Progenitor cell of endocrine pancreas (in vitro differentiated cells): ENCODE measurements around the gene FBXW5. TPM values are rescaled to one million over a fixed set of nuclear protein-coding genes. Genes with fewer than 3 reads are reported as not detected.

Source experiments
- DNase-seq: peaks from one replicate; pipeline ENCODE4 v3.0.0; 2021; ENCODE audit warnings: low spot score; ENCODE audit not compliant: unreplicated experiment
- H3K27ac Mint-ChIP-seq: 2 replicates; pipeline ENCODE4 v1.8.0; 2021; ENCODE audit warnings: mild to moderate bottlenecking, moderate library complexity, mixed read lengths
- H3K27me3 Mint-ChIP-seq: 2 replicates; pipeline ENCODE4 v1.8.0; 2021; ENCODE audit warnings: mixed read lengths
- H3K36me3 Mint-ChIP-seq: 2 replicates; pipeline ENCODE4 v1.8.0; 2022; ENCODE audit warnings: mixed read lengths; ENCODE audit not compliant: insufficient read depth
- H3K4me1 Mint-ChIP-seq: 2 replicates; pipeline ENCODE4 v1.8.0; 2021; ENCODE audit warnings: low read depth, mixed read lengths
- H3K4me3 Mint-ChIP-seq: 2 replicates; pipeline ENCODE4 v1.8.0; 2021; ENCODE audit warnings: low read depth, mild to moderate bottlenecking, moderate library complexity, mixed read lengths
- H3K9me3 Mint-ChIP-seq: 2 replicates; pipeline ENCODE4 v1.8.0; 2021; ENCODE audit warnings: low read depth, mixed read lengths
- total RNA-seq: library from RNA; stranded (reverse); gene quantifications from 2 replicates; pipeline ENCODE4 v1.2.1, GENCODE V29; 2021
- TF ChIP-seq, protein P1 (sequence below): fragments of 200-600 bp; sonication (generic); IDR thresholded peaks from one replicate; pipeline ENCODE4 v1.5.0; 2021; ENCODE audit warnings: antibody characterized with exemption, mild to moderate bottlenecking; ENCODE audit not compliant: unreplicated experiment

The FBXW5 gene
- total RNA-seq, 1 donor from 2014 or later, result 77.3 TPM

DNA sequence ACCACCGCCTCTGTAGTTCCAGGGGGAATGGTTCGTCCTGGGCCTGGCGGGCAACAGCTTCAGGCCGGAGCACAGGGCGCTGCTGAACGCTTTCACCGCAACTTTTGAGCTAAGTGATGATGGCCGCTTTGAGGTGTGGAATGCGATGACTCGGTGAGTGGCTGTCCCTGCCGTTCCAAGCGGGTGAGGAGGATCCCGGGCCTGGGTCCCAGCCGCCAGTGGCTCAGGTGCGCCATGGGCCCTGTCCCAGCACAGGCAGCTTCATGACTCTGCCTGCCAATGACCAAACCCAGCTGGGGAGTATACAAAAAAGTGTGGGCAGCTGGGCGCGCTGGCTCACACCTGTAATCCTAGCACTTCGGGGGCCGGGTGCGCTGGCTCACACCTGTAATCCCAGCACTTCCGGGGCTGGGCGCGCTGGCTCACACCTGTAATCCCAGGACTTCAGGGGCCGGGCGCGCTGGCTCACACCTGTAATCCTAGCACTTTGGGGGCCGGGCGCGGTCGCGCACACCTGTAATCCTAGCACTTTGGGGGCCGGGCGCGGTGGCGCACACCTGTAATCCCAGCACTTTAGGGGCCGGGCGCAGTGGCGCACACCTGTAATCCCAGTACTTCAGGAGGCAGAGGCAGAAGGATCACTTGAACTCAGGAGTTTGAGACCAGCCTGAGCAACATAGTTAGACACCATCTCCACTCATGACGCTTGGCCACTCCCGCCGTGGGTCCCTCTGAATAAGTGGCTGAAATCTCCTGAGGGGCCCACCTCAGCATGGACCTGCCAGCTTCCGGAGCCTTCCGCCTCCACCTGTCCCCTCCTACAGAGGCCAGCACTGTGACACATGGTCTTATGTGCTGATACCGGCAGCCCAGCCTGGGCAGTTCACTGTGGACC, 8.6 kb upstream of the FBXW5 start:
- DNase-seq, result no peak
- Mint-ChIP-seq H3K27me3 (no peaks in the 10 kb centered on the region), H3K9me3 (peaks cover 7% of the 10 kb centered on the region), H3K27ac (no peak overlapping the region), H3K4me1 (peaks cover under 1% of the 10 kb centered on the region), H3K36me3 (no peaks in the 10 kb centered on the region), H3K4me3 (no peak overlapping the region)
- TF ChIP-seq, protein P1, sequence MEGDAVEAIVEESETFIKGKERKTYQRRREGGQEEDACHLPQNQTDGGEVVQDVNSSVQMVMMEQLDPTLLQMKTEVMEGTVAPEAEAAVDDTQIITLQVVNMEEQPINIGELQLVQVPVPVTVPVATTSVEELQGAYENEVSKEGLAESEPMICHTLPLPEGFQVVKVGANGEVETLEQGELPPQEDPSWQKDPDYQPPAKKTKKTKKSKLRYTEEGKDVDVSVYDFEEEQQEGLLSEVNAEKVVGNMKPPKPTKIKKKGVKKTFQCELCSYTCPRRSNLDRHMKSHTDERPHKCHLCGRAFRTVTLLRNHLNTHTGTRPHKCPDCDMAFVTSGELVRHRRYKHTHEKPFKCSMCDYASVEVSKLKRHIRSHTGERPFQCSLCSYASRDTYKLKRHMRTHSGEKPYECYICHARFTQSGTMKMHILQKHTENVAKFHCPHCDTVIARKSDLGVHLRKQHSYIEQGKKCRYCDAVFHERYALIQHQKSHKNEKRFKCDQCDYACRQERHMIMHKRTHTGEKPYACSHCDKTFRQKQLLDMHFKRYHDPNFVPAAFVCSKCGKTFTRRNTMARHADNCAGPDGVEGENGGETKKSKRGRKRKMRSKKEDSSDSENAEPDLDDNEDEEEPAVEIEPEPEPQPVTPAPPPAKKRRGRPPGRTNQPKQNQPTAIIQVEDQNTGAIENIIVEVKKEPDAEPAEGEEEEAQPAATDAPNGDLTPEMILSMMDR, result no peak

DNA sequence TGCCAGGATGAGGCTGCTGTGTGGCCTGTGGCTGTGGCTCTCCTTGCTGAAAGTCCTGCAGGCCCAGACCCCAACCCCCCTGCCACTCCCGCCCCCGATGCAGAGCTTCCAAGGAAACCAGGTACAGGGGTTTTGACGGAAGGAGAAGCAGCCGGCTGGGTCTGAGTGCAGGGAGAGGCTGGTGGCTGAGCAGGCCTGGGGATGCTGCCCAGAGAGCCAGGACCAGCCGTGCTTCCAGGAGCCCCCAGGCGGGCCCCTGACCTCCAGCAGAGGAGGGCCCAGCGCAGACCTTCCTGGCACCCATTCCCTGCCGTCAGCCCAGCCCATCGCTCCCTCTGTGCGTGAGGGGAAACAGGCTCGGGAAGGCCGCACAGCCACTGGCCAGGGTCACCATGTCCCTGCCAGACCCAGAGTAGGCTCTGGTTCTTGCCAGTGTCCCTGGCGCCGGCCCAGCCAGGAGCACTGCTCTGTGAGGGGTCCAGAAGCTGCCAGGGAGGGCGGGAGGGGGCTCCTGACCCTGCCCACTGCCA, 7.8 kb upstream of the FBXW5 start:
- no peak for DNase-seq
- Mint-ChIP-seq H3K27me3 (no peaks in the 10 kb centered on the region), H3K27ac (no peak overlapping the region), H3K4me3 (no peak overlapping the region), H3K36me3 (no peaks in the 10 kb centered on the region), H3K9me3 (peaks cover 7% of the 10 kb centered on the region), H3K4me1 (peaks cover 2% of the 10 kb centered on the region)
- TF ChIP-seq, protein P1, result no peak

DNA sequence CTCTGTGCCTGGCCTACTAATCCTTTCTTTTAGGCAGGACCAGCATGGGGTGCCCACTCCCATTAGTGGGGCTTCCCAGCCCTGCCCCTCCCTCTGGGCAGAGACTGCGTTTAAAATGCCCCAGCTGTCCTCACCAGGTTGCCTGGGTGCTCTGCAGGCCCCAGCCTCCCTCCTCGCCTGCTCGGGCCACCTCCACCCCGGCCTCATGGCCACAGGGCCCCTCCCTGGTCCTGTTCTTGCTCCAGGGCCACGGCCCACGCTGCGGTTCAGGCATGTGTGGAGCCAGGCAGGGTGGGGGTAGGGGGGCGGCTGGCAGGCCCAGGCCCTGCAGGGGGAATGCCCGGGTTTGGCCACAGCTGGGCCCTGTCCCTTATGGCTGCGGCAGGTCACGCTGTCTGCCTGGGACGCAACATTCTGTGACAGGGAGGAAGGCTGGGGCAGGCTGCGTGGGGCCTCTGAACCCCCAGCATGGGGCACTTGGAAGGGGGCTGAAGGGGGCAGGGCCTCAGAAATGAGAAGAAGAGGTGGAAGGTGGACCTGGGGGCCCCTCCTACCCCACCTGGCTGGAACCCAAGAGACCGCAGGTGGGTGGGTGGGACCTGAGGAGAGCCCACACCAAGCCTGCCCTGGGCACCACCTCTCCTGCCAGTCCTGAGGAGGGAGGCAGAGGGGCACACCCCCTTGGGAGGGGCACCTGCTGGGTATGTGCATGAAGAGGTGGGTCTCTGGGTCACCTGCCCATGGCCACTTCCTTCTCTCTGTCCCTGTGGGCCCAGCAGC, 7.2 kb upstream of the FBXW5 start, which contains the start of gene LCN12:
TSS of gene LCN12 (plus strand) at position 733 of the 780 bp plus-strand sequence. CDS start 55 bp downstream, outside the sequence.
- Mint-ChIP-seq H3K36me3 (no peaks in the 10 kb centered on the region), H3K9me3 (peaks cover 7% of the 10 kb centered on the region)
- TF ChIP-seq, protein P1, result no peak

DNA sequence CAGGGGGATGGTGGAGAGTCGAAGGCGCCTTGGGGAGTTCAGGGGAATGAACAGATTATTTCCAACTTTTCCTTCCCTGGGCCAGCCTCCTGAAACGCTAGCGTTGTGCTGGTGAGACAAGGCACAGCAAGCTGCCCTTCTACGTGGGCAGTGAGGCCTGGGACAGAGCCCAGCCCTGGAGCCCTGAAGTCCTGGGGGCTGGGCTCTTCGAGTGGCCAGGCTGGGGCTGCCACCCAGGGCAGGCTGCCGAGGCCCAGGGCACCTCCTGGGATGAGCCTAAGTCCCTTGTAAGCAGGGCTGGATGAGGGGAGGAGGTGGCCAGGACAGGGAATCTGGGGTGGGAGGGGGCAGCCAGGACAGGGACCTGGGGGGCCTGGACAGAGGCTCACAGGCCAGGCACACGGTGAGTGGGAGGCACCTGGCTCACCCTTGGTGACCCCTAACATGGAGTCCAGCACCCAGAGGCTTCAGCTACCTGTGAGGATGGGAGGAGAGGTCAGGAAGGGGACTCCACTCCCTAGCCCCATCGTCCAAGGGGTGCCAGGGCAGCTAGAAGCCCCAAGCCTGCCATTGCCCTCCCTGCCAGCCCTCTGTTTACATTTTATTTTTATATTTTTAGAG, 6.2 kb upstream of the FBXW5 start:
- TF ChIP-seq, protein P1, result no peak
- Mint-ChIP-seq H3K4me3 (peak overlapping the region; percentile 76), H3K9me3 (no peaks in the 10 kb centered on the region), H3K27me3 (no peaks in the 10 kb centered on the region), H3K4me1 (peaks cover 2% of the 10 kb centered on the region), H3K27ac (peak overlapping the region; percentile 97), H3K36me3 (no peaks in the 10 kb centered on the region)
- DNase-seq, result no peak

More for the DNA sequence above, 7.2 kb upstream of the FBXW5 start, which contains the start of gene LCN12:
- no peak within 1 kb of the TSS for H3K27ac Mint-ChIP-seq
- H3K4me1 Mint-ChIP-seq, result peaks cover 2% of the 10 kb centered on the region
- no peak within 1 kb of the TSS for H3K4me3 Mint-ChIP-seq
- no peak for DNase-seq
- H3K27me3 Mint-ChIP-seq, result no peaks in the 10 kb centered on the region
